AG10803 (cell line): ENCODE measurements around the gene TRIM46.
"Not testable (repeated sequence)": the region's sequence is repeated elsewhere in the genome, so short reads cannot be mapped to it uniquely, and the experiment has no call there.

Source experiments
- DNase-seq: peaks from one replicate; pipeline ENCODE4 v3.0.0; 2010; ENCODE audit warnings: low read depth
- H3K4me3 ChIP-seq: 2 replicates; pipeline ENCODE4 v1.5.1; 2011; ENCODE audit warnings: mild to moderate bottlenecking, low read length, control low read depth
- TF ChIP-seq, protein P1 (sequence below): conservative IDR thresholded peaks from 2 replicates; pipeline ENCODE4 v1.5.1; 2011; ENCODE audit warnings: mild to moderate bottlenecking, low read length, control low read depth, inconsistent platforms

Gene TRIM46

DNA sequence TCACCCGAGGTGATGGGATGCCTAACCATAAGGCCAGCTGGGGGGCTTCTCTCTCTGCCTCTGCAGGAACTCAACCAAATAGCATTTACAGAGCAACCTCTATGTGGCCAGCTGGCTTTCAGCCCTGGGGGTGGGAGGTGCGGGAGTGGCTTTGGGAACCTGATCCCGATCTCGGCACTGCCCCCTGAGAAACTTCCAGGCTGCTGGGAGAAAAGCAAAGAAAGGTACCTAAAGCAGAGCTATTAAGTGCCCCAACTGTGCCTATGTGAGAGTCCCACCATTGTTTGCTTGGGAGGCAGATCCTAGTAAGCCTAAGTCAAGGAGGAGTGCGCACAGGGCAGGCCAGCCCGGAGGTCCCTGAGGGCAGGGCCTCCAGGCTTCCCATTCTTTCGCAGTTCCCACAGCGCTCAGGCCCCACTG is 7.6 kb upstream of the TRIM46 start:
- DNase-seq: no peak
- H3K4me3 ChIP-seq: no peak overlapping the region
- TF ChIP-seq, protein P1, sequence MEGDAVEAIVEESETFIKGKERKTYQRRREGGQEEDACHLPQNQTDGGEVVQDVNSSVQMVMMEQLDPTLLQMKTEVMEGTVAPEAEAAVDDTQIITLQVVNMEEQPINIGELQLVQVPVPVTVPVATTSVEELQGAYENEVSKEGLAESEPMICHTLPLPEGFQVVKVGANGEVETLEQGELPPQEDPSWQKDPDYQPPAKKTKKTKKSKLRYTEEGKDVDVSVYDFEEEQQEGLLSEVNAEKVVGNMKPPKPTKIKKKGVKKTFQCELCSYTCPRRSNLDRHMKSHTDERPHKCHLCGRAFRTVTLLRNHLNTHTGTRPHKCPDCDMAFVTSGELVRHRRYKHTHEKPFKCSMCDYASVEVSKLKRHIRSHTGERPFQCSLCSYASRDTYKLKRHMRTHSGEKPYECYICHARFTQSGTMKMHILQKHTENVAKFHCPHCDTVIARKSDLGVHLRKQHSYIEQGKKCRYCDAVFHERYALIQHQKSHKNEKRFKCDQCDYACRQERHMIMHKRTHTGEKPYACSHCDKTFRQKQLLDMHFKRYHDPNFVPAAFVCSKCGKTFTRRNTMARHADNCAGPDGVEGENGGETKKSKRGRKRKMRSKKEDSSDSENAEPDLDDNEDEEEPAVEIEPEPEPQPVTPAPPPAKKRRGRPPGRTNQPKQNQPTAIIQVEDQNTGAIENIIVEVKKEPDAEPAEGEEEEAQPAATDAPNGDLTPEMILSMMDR: no peak

DNA sequence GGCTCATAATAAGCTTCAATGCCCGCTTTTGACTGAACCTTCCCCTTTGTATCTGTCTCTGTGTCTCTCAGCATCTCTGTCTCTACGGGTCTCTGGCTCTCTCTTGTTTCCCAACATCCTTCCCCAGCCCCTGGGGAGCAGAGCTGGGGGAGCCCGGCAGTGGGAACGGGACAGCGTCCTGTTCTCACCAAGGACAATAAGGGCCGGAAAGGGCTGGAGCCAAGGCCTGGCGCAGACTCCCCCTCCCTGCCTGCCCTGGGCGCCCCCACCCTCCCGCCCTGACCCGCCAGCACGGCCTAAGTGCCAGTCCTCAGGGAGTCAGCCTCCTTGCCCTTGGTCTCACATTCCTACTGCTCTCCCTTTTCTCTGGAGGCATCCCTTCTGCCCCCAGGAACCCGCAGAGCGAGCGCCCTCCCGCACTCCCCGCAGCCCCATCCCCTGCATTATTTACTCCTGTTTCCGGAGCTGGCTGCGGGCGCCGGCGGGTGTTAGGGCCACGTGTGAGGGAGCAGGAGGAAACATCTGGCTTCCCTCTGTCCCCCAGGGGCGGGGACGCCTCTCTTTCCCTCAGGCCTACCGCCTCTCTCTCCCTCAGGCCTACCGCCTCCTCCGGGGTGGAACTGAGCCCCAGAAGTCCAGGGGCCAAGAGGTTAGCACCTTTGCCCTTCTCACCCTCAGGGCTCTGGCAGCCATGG is 7.0 kb upstream of the TRIM46 start:
- H3K4me3 ChIP-seq: no peak overlapping the region
- TF ChIP-seq, protein P1: no peak
- DNase-seq: peak; percentile 20

DNA sequence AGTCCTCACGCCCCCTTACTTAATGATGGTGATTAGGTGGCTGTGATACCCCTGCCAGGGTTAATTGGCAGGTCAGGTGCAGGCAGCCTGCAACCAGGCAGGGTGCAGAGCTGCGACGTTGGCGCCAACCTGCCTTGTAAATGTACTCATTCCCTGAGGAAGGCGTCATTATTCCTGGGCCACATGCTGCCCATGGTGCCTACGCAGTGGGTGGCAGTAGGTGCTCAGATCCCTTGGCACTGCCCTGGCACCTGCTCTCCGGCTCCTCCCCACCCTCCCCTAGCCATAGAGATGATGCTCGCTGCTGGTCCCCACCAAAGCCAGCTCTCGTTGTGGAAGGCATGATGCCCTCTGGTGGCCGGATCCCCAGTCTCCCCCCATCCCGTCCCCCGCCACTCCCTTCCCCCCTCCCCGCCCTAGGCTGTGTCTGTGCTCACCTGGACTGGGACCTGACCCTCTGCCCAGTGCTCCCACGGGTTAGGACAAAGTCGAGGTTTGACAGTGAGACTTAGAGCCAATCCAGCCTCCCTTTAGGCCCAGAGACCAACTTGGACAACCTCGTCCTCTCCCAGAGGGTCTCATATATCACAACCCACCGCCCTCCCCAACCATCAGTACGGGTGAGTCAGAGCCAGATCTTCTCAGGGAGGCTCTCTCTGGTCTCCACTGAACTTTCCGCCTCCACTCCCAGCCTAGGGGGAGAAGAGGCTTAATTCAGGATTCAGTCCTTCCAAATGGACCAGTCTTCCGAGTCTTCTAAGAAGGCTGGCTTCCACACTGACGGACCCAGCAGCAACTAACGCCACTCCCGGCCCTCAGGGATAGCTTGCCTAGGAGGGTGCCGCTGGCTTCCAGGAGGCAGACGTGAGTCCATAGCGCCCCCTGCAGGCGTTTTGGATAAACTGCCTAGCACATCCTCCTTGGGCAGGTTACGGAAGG is 6.2 kb upstream of the TRIM46 start:
- no peak overlapping the region for H3K4me3 ChIP-seq
- TF ChIP-seq, protein P1: peak; percentile 88
- DNase-seq: peak; percentile 68

DNA sequence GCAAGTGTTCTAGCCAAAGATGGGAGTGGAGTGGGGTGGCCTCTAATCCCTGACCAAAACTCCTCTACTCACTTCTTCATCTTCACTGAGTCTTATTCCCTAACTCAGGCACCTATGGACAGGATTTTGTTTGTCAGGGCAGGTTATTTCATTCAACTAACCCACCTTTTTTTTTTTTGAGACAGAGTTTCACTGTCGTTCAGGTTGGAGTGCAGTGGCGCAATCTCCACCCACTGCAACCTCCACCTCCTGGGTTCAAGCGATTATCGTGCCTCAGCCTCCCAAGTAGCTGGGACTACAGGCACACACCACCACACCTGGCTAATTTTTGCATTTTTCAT is 5.6 kb upstream of the TRIM46 start:
- H3K4me3 ChIP-seq, DNase-seq: not testable (repeated sequence)

DNA sequence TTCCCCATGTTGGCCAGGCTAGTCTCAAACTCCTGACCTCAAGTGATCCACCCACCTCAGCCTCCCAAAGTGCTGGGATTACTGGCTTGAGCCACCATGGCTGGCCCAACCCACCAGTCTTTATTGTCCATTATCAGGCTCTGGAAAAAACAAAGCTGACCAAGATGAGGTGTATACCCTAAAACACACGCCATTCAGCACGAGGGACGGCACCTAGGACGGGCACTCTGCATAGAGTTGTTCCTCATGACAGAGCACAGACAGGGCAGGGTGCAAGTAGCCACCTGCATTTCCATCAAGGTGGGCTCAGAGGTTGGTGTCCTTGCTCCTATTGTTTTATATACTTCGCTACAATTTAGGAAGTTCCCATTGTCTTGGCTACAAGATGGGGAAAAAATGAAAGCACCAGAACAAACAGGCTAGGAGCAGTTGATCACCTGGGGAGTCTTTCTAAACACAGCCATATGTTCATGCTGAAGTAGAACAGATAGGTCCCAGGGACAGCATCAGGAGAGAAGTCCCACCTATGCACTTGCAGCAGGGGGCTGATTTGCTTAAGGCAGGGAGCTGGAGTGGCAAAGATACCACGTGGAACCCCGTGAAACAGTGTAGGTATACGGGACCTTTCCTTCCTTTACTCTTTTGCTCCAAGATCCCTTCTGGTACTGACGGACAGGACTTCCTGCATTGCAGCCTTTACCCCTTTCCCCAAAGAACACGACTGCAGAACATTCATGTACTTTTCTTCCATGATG is 5.0 kb upstream of the TRIM46 start:
- H3K4me3 ChIP-seq: no peak overlapping the region
- TF ChIP-seq, protein P1: no peak
- DNase-seq: no peak

DNA sequence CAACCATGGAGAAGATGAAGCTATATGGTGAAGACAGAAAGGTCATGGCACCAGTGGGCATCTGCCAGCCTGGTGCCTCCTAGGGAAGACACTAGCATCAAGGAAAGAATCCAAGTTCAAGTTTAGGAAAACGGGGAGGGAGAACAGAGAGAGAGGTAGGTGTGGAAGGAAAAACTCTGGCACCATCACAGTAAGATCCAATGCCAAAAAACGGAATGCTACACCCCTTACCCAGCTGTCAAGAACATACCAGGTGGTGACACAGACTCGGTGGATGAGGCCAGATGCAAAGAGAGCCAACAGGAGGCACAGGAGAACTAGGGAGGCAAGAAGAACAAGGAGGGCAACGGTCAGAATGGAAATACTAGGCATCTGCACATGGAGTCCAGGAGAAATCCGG is 4.1 kb upstream of the TRIM46 start:
- TF ChIP-seq, protein P1: no peak
- no peak for DNase-seq
- no peak overlapping the region for H3K4me3 ChIP-seq

DNA sequence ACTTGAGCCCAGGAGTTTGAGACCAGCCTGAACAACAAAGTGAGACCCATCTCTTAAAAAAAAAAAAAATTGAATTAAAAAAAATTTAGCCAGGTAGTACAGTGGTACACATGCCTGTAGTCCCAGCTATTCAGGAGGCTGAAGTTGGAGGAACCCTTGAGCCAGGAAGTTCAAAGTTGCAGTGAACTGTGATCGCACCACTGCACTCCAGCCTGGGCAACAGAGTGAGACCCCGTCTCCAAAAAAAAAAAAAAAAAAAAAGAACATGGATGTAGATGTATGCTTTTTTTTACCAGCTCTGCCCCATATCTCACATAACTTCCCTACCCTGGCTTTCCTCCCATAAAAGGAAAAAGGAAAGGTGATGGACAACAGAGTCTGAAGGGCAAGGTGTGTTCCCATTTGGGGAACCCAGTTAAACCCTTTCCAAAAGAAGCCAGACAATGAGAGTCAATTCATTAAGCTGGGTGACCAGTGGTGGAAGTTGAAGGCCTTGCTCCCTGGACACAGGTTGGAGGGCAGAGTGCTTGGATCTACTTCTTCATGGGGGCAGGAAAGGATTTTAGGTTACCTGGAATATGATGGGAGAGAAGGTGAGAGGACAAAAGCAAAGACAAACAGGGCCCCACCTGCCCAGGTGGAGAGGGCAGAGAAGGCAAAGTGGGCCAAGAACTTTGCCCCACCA is 3.4 kb upstream of the TRIM46 start:
- no peak for DNase-seq
- TF ChIP-seq, protein P1: no peak
- no peak overlapping the region for H3K4me3 ChIP-seq
